ENCODE measurements around the gene PPP1R16B.

PPP1R16B gene

DNA sequence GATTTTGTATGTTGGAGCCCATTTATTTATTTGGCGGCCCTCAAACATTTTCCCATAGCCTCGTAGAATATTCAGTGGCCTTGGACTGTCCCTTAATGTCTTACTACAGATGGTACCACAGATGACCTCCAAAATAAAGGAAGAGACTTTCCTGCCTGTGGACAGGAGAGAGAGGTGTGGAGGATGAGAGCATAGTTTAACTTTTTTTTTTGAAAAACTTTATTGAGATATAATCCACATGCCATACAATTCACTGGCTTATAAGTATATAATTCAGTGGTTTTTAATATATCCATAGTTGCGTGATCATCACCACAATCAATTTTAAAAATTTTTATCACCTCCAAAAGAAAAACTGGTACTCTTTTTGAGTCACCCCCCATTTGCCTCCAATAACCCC lies 4.6 kb upstream of the PPP1R16B start:
- H3K23ac ChIP-seq (ENCODE audit: low read length) = no peak overlapping the region
- H4K8ac ChIP-seq (ENCODE audit: low read depth, low read length) = no peak overlapping the region
- H3K9me3 ChIP-seq (ENCODE audit: insufficient read depth, low read depth, low read length) = no peaks in the 10 kb centered on the region
- peaks cover 5 to 10% of the 10 kb centered on the region in 2 experiments for H3K4me1 ChIP-seq (ENCODE audit: control insufficient read depth in 1 of 2, insufficient read depth in 2 of 2, low read length in 2 of 2)
- no peak overlapping the region for H2AK5ac ChIP-seq (ENCODE audit: low read length)
- no peaks in the 10 kb centered on the region for H3K36me3 ChIP-seq (ENCODE audit: control insufficient read depth in 1 of 2, insufficient read depth in 2 of 2, low read length in 2 of 2)
- H3K27me3 ChIP-seq (ENCODE audit: insufficient read depth, low read length) = peaks cover 4% of the 10 kb centered on the region
- no peak overlapping the region for H3K9ac ChIP-seq (ENCODE audit: low read length)
- H3K79me2 ChIP-seq (ENCODE audit: control insufficient read depth, insufficient read depth, low read length, poor library complexity) = no peaks in the 10 kb centered on the region
- DNase-seq = no peak
- H4K12ac ChIP-seq (ENCODE audit: low read depth, low read length) = no peak overlapping the region
- H3K27ac ChIP-seq (ENCODE audit: low read depth, low read length) = no peak overlapping the region
- no CpG with 5 or more reads among the region's 3 CpGs for whole genome bisulfite sequencing (ENCODE audit: extremely low coverage, insufficient coverage, insufficient read length)
- no peak overlapping the region for H3K4ac ChIP-seq (ENCODE audit: low read depth, low read length)
- no peak overlapping the region for H4K91ac ChIP-seq (ENCODE audit: low read depth, low read length)
- H3K4me2 ChIP-seq (ENCODE audit: low read length) = no peak overlapping the region
- H3K14ac ChIP-seq (ENCODE audit: low read length) = no peak overlapping the region
- H3K18ac ChIP-seq (ENCODE audit: low read length) = no peak overlapping the region
- no peaks in the 10 kb centered on the region for H3K79me1 ChIP-seq (ENCODE audit: low read length)
- no peak overlapping the region for H2BK5ac ChIP-seq (ENCODE audit: low read depth, low read length, poor library complexity)
- no peak overlapping the region for H2AFZ ChIP-seq (ENCODE audit: insufficient read depth, low read length, poor library complexity)
- H2BK12ac ChIP-seq (ENCODE audit: low read length) = no peak overlapping the region
- H3K4me3 ChIP-seq (ENCODE audit: low read depth, low read length) = no peak overlapping the region
- H2BK120ac ChIP-seq (ENCODE audit: insufficient read depth, low read length, poor library complexity) = no peak overlapping the region

DNA sequence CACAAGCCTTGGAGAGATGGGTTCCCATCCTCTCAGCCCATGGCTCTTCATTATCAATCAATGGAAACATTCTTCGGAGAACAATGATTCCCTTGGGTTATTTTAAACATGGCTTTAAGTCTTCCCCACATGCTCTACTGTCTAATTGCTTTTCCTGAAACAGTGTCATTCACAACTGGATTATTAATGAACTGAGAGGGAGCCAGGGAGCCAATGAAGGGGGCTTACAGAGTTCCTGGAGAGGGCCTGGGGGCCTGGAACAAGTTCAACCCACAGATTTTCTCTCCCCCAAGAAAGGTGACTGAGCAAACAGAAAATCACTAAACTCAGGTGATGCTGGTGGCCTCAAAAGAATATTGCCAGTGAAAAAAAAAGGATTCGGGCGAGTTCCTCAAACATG lies 1.3 kb upstream of the PPP1R16B start:
- no peak overlapping the region for H3K9ac ChIP-seq (ENCODE audit: low read length)
- no peak overlapping the region for H3K4me2 ChIP-seq (ENCODE audit: low read length)
- no peak overlapping the region for H4K8ac ChIP-seq (ENCODE audit: low read depth, low read length)
- no peak overlapping the region for H2BK120ac ChIP-seq (ENCODE audit: insufficient read depth, low read length, poor library complexity)
- no peak overlapping the region for H4K12ac ChIP-seq (ENCODE audit: low read depth, low read length)
- no peak overlapping the region for H3K14ac ChIP-seq (ENCODE audit: low read length)
- peaks cover 3% of the 10 kb centered on the region for H3K9me3 ChIP-seq (ENCODE audit: insufficient read depth, low read depth, low read length)
- no peak overlapping the region for H2AK5ac ChIP-seq (ENCODE audit: low read length)
- no CpG with 5 or more reads among the region's 3 CpGs for WGBS (ENCODE audit: extremely low coverage, insufficient coverage, insufficient read length)
- no peak overlapping the region for H4K91ac ChIP-seq (ENCODE audit: low read depth, low read length)
- peaks cover 7 to 13% of the 10 kb centered on the region in 2 experiments for H3K4me1 ChIP-seq (ENCODE audit: control insufficient read depth in 1 of 2, insufficient read depth in 2 of 2, low read length in 2 of 2)
- peaks cover 23% of the 10 kb centered on the region for H3K27me3 ChIP-seq (ENCODE audit: insufficient read depth, low read length)
- no peaks in the 10 kb centered on the region for H3K79me1 ChIP-seq (ENCODE audit: low read length)
- no peak overlapping the region for H3K4me3 ChIP-seq (ENCODE audit: low read depth, low read length)
- no peaks in the 10 kb centered on the region for H3K36me3 ChIP-seq (ENCODE audit: control insufficient read depth in 1 of 2, insufficient read depth in 2 of 2, low read length in 2 of 2)
- no peak overlapping the region for H2BK5ac ChIP-seq (ENCODE audit: low read depth, low read length, poor library complexity)
- no peak overlapping the region for H3K27ac ChIP-seq (ENCODE audit: low read depth, low read length)
- no peak overlapping the region for H3K4ac ChIP-seq (ENCODE audit: low read depth, low read length)
- no peak overlapping the region for H3K18ac ChIP-seq (ENCODE audit: low read length)
- no peak overlapping the region for H2BK12ac ChIP-seq (ENCODE audit: low read length)
- no peaks in the 10 kb centered on the region for H3K79me2 ChIP-seq (ENCODE audit: control insufficient read depth, insufficient read depth, low read length, poor library complexity)
- H2AFZ ChIP-seq (ENCODE audit: insufficient read depth, low read length, poor library complexity) = no peak overlapping the region
- DNase-seq = no peak
- H3K23ac ChIP-seq (ENCODE audit: low read length) = no peak overlapping the region

DNA sequence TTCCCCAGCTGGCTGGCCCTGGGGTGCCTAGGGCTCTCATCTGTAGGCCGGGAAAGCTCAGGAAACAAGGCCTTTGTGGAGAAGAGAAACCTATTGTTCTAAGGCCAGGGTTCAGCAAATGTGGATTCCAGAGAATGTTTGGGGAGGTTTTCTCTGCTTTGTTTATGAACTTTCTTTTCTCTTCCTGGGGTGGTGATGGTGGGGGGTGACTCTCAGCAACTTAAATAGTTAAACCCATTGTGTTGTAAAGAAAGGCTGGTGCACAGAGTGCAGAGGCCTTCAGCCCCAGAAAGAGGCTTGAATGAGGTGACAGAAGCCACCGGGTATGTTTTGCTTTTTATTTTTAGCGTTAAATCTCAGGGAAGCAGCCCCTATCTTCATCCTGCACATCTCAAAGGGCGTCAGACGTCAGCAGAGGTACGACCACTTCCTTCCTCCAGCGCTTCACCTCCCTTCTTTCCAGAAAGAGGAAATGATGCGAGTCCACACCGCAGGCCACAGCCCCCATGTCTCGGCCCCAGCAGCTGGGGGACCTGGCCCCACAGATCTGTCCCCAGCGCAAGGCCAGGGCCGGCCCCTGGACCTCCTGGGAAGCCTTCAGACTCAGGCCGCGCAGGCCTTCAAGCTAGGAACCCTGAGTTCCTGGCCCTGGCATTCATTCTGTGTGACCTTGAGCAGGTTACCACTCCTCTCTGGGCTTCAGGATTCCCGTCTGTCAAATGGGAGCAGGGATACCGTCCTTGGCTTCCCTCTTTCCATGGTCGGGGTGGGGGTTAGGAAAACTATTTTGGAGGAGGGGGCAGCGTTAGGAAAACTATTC lies 605 bp upstream of the PPP1R16B start:
- Histone ChIP-seq H3K4me1 (ENCODE audit: control insufficient read depth in 1 of 2, insufficient read depth in 2 of 2, low read length in 2 of 2) (peaks cover 7 to 13% of the 10 kb centered on the region in 2 experiments), H3K79me2 (ENCODE audit: control insufficient read depth, insufficient read depth, low read length, poor library complexity) (no peaks in the 10 kb centered on the region), H3K4me3 (ENCODE audit: low read depth, low read length) (no peak overlapping the region), H3K9me3 (ENCODE audit: insufficient read depth, low read depth, low read length) (peaks cover 3% of the 10 kb centered on the region), H3K36me3 (ENCODE audit: control insufficient read depth in 1 of 2, insufficient read depth in 2 of 2, low read length in 2 of 2) (no peaks in the 10 kb centered on the region), H3K9ac (ENCODE audit: low read length) (no peak overlapping the region), H3K4ac (ENCODE audit: low read depth, low read length) (no peak overlapping the region), H3K14ac (ENCODE audit: low read length) (no peak overlapping the region), H3K79me1 (ENCODE audit: low read length) (no peaks in the 10 kb centered on the region), H2BK120ac (ENCODE audit: insufficient read depth, low read length, poor library complexity) (no peak overlapping the region), H4K91ac (ENCODE audit: low read depth, low read length) (no peak overlapping the region), H3K27ac (ENCODE audit: low read depth, low read length) (no peak overlapping the region), H3K23ac (ENCODE audit: low read length) (no peak overlapping the region), H2AK5ac (ENCODE audit: low read length) (no peak overlapping the region), H3K4me2 (ENCODE audit: low read length) (peak overlapping the region; percentile 91), H4K12ac (ENCODE audit: low read depth, low read length) (no peak overlapping the region), H2BK5ac (ENCODE audit: low read depth, low read length, poor library complexity) (no peak overlapping the region), H4K8ac (ENCODE audit: low read depth, low read length) (peak overlapping the region; percentile 26), H3K18ac (ENCODE audit: low read length) (no peak overlapping the region), H2BK12ac (ENCODE audit: low read length) (no peak overlapping the region), H3K27me3 (ENCODE audit: insufficient read depth, low read length) (peaks cover 23% of the 10 kb centered on the region), H2AFZ (ENCODE audit: insufficient read depth, low read length, poor library complexity) (peak overlapping the region; percentile 1)
- no peak for DNase-seq
- WGBS (ENCODE audit: extremely low coverage, insufficient coverage, insufficient read length) = no CpG with 5 or more reads among the region's 18 CpGs

DNA sequence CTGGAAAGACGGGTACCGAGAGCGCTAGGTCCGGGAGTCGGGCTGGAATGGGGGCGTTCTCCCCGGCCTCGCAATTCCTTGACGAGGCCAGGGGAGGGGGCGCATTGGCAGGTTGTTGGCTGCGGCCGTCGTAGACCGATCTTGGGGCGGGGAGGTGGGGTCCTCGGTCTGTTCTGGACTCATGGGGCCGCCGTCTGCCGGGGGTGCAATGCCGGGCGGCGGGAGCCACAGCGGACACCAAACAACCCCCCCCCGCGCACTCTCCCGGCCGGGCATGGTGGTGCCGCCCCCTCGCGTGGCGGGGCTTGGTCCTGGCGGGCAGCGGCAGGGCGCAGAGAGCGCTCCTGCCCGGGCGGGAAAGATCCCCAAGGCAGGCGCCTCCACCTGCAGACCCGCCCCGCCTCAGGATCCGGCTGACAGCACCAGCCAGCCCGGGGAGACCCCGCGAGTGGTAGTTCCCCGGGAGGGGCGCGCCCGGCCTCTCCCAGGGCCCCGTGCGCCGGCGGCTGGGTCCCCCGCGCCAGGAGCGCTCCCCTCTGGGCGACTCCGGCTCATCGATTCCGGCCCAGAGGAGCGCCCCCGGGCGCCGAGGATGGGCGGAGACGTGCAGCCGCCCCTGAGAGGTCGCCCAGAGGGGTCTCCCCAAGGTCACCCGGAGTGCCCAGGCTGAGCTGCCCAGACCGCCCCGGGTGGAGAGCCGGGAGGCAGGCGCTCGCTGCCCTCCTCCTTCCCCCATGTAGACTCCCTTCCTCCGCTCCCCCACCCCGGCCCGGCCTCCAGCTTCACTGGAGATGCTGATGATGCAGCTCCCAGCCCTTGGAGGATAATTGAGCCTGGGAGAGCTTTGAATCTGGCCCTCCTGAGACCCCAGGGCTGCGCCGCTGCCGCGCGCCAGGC lies 709 bp downstream of the PPP1R16B start:
- no peak overlapping the region for H3K18ac ChIP-seq (ENCODE audit: low read length)
- no peak overlapping the region for H3K9ac ChIP-seq (ENCODE audit: low read length)
- no peak overlapping the region for H3K14ac ChIP-seq (ENCODE audit: low read length)
- H2BK12ac ChIP-seq (ENCODE audit: low read length) = no peak overlapping the region
- H3K27me3 ChIP-seq (ENCODE audit: insufficient read depth, low read length) = peaks cover 23% of the 10 kb centered on the region
- no peaks in the 10 kb centered on the region for H3K79me1 ChIP-seq (ENCODE audit: low read length)
- H3K23ac ChIP-seq (ENCODE audit: low read length) = no peak overlapping the region
- H3K4ac ChIP-seq (ENCODE audit: low read depth, low read length) = no peak overlapping the region
- no peaks in the 10 kb centered on the region for H3K79me2 ChIP-seq (ENCODE audit: control insufficient read depth, insufficient read depth, low read length, poor library complexity)
- DNase-seq = no peak
- no peak overlapping the region for H2BK5ac ChIP-seq (ENCODE audit: low read depth, low read length, poor library complexity)
- H3K4me2 ChIP-seq (ENCODE audit: low read length) = peak overlapping the region; percentile 91
- no peak overlapping the region for H2AK5ac ChIP-seq (ENCODE audit: low read length)
- peak overlapping the region; percentile 1 for H2AFZ ChIP-seq (ENCODE audit: insufficient read depth, low read length, poor library complexity)
- H3K9me3 ChIP-seq (ENCODE audit: insufficient read depth, low read depth, low read length) = peaks cover 3% of the 10 kb centered on the region
- no peak overlapping the region for H4K91ac ChIP-seq (ENCODE audit: low read depth, low read length)
- no CpG with 5 or more reads among the region's 81 CpGs for WGBS (ENCODE audit: extremely low coverage, insufficient coverage, insufficient read length)
- no peak overlapping the region for H3K27ac ChIP-seq (ENCODE audit: low read depth, low read length)
- H3K4me3 ChIP-seq (ENCODE audit: low read depth, low read length) = peak overlapping the region; percentile 70
- H2BK120ac ChIP-seq (ENCODE audit: insufficient read depth, low read length, poor library complexity) = no peak overlapping the region
- H3K4me1 ChIP-seq (ENCODE audit: control insufficient read depth in 1 of 2, insufficient read depth in 2 of 2, low read length in 2 of 2) = peaks cover 7 to 13% of the 10 kb centered on the region in 2 experiments
- H4K8ac ChIP-seq (ENCODE audit: low read depth, low read length) = no peak overlapping the region
- no peak overlapping the region for H4K12ac ChIP-seq (ENCODE audit: low read depth, low read length)
- H3K36me3 ChIP-seq (ENCODE audit: control insufficient read depth in 1 of 2, insufficient read depth in 2 of 2, low read length in 2 of 2) = no peaks in the 10 kb centered on the region

Data from trophoblast cell (in vitro differentiated cells and primary cell).